Measurements from ENCODE around the gene DUSP28. TPM values are rescaled to one million over a fixed set of nuclear protein-coding genes. Genes with fewer than 3 reads are reported as not detected.
A peak's percentile ranks its signal among the peaks of the same experiment; 100 is the strongest.

The DUSP28 gene
- total and polyA plus RNA-seq, 2 of the 13 experiments (the other 11 are each of a cell fraction or from before 2014, with no cell fraction given) = 5.2 to 8.6 TPM

GRCh38 chr2:240560480-240561324 lies 545 bp downstream of the DUSP28 start (continued):
- TF ChIP-seq ZBED4 (CRISPR knock-in tag; IDR thresholded peaks at IDR 0.05; ENCODE audit: borderline replicate concordance) = peak; percentile 74; the same call in 1 of the 2 replicates
- TF ChIP-seq ZNF841 (CRISPR knock-in tag; IDR thresholded peaks at IDR 0.05; ENCODE audit: borderline replicate concordance) = 0 out of 2 replicates have a peak, but pooled peaks have one; percentile 60
- peak; percentile 99 for TF ChIP-seq ELF4 (CRISPR knock-in tag; IDR thresholded peaks at IDR 0.05; ENCODE audit: borderline replicate concordance)
- peak; percentile 86 for TF ChIP-seq ARNT2 (CRISPR knock-in tag; IDR thresholded peaks at IDR 0.05; ENCODE audit: low read depth)
- no peak for TF ChIP-seq BCLAF1 (IDR thresholded peaks at IDR 0.05)
- TF ChIP-seq RNF219 (CRISPR knock-in tag; IDR thresholded peaks at IDR 0.05) = no peak; the same call in 1 of the 2 replicates
- TF ChIP-seq ZMYM3 (CRISPR knock-in tag; IDR thresholded peaks at IDR 0.05) = no peak
- TF ChIP-seq HNRNPK (IDR thresholded peaks at IDR 0.05; ENCODE audit: low read depth, low read length, poor library complexity, severe bottlenecking) = peak; percentile 64
- TF ChIP-seq RBFOX2 (IDR thresholded peaks at IDR 0.05; ENCODE audit: low read depth, low read length) = peak; percentile 98
- TF ChIP-seq JDP2 (CRISPR knock-in tag; IDR thresholded peaks at IDR 0.05; ENCODE audit: borderline replicate concordance) = no peak
- no peak for TF ChIP-seq ZNF460 (CRISPR knock-in tag; IDR thresholded peaks at IDR 0.05; ENCODE audit: borderline replicate concordance)
- TF ChIP-seq MTA3 (CRISPR knock-in tag; IDR thresholded peaks at IDR 0.05) = no peak
- TF ChIP-seq ZNF121 (CRISPR knock-in tag; IDR thresholded peaks at IDR 0.05) = no peak
- no peak for TF ChIP-seq ZNF354B (CRISPR knock-in tag; IDR thresholded peaks at IDR 0.05)
- peak; percentile 73 for TF ChIP-seq MXD4 (CRISPR knock-in tag; IDR thresholded peaks at IDR 0.05)
- no peak for TF ChIP-seq FOXP1 (IDR thresholded peaks at IDR 0.05)
- no peak for TF ChIP-seq FOXP1 (CRISPR knock-in tag; IDR thresholded peaks at IDR 0.05)
- no peak for TF ChIP-seq NR2F1 (CRISPR knock-in tag; IDR thresholded peaks at IDR 0.05)
- no peak; the same call in 1 of the 2 replicates for TF ChIP-seq ZFP37 (CRISPR knock-in tag; IDR thresholded peaks at IDR 0.05; ENCODE audit: borderline replicate concordance)
- TF ChIP-seq ZNF883 (CRISPR knock-in tag; IDR thresholded peaks at IDR 0.05; ENCODE audit: not compliant biosample characterization) = peak; percentile 46
